Measurements from ENCODE around the gene IL20.
A peak's percentile ranks its signal among the peaks of the same experiment; 100 is the strongest.

Gene IL20

GRCh38 chr1:206882555-206882954 is 17.1 kb downstream of the IL20 start:
- no peak for DNase-seq

GRCh38 chr1:206883160-206883559 is 17.7 kb downstream of the IL20 start:
- no peak for DNase-seq

DNA sequence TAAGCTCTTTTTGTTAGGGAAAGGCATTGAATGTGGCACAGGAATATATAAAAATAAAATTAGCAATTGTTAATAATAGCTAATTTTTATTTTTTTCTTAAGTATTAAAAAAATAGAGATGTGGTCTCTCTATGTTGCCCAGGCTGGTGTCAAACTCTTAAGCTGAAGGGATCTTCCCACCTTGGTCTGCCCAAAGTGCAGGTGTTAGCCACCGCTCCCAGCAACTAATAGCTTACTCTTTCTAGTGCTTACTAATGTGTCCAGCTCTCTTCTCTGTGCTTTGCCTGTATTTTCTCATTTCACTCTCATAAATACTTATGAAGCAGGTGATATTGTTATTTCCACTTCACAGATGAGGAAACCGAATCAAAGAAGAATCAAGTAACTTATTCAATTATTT is 18.5 kb downstream of the IL20 start:
- DNase-seq: no peak

DNA sequence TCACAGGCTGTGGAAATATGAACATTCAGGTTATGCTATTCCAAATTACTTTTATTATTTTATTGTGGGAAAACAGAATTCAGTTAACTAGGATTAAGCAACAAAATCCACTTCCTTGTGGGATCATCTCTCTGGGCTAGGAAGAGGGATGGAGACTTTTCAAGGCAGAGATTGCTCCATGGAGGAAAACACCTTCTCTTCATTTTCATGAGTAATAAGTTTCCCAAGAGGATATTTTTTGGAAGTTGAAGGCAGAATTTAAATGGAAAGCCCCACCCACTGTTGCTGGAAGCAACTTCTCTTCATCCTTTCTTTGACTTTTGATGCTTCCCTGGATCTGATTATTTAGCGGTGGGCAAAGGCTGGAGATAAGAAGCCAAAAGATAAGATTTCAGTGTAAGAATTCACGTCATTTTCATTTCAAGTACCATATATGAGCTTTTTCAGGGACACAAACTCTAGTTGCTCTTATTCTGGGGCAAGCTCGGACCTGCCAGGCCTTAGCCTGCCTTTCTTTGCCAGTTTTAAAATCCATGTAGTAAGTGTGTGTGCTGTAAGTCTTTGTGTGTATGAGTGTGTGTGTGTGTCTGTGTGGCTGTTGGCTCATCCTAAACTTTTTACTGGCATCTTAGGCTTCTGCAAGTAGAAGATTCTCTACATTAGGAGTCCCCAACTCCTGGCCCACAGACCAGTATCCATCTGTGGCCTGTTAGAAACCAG is 20.1 kb downstream of the IL20 start:
- DNase-seq: no peak

- no peak for DNase-seq
Observed at GRCh38 chr1:206886831-206887230, 21.4 kb downstream of the IL20 start.

DNA sequence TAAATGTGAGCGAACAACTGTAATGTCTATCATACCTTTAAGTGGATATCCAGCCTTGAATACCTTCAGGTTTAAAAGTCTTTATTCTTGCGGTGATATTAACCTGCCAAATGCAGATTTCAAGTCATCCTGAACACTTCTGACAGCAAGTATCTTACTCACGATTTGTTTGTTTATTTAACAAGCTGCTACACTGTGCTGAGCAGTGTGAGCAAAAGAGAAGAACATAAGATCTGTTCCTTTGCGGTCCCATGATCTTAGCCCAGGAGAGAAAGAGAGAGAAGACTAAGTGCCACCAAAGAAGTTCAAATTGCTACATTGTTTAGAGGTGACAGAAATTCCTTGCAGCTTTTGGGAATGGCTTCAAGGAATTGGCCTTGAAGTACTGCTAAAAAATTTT is 22.3 kb downstream of the IL20 start:
- no peak for DNase-seq

DNA sequence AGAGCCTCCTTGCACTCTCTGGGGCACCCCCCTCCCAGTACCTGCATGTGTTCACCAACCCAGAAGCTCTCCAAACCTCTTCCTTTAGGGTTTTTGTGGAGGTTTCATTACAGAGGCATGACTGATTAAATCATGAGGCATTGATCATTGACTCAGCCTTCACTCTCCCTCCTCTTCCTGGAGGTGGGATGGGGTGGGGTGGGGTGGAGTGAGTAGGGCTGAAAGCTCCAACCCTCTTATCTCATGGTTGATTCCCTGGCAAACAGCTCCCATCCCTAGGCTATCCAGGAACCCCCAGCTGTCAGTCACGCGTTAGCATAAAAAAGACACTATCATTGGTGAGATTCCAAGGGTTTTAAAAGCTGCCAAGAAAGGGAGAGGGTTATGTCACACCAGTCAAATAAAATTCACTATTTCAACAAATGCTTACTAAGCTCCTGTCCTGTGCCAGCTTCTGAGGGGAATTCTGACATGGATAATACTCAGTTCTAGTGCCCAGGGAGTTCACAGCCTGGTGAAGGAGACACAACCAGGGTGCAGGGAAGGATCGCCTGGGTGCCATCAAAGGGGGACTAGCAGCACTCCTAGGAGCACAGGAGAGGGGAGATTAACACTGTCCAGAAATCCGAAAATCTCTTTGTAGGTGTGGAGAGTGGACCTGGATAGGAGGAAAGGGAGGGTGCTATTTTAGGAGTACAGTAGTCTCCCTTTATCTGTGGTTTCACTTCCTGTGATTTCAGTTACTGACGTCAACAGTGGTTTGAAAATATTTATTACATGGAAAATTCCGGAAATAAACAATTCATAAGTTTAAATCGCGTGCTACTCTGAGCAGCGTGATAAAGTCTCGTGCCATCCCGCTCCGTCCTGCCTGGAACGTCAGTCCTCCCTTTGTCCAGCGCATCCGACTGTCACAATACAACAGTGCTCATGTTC is 25.0 kb downstream of the IL20 start:
- peak; percentile 71 for DNase-seq

DNA sequence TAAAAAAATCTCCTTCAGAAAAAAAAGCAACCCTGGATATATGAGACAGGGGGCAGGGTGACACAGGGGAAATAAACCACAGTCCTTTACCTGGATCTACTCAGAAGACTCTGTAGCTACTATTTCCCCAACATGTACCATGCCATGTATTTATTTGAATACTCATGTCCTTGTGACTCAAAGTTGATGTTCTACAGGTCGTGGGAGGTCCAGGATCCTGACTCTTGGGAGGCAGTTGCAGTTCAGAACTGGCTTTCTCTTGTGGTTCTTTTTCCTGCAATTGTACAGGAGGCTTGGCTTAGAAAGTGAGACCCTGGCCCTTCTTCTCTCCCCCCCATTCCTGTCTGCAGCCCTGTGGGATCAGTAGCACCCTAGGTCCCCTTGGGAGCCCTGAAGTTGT is 26.0 kb downstream of the IL20 start:
- DNase-seq: no peak

DNA sequence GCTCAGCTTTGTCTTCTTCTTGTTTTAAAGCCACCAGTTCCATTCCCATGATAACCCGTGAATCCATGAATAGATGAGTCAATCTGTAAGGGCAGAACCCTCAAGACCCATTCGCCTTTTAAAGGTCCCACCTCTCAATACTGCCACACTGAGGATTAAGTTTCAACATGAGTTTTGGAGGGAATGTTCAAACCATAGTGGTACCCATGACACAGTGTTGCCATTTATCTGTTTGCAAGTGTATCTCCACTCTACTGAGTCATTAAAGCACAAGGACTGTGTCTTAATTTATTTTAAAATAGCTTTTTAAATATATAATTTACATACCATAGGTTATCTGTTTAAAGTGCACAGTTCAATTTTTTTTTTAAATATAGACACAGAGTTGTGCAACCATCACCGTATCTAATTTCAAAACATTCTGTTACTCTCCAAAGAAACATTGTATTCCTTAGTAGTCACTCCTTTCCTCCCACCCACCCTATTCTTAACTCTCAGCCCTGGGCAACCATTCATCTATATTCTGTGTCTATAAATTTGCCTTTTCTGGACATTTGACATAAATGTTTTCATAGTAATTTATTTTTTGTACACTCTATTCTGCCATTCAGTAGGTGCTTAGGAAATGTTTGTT is 27.0 kb downstream of the IL20 start:
- DNase-seq: no peak

GRCh38 chr1:206893380-206893779 is 28.0 kb downstream of the IL20 start:
- no peak for DNase-seq

- no peak for DNase-seq
Observed at GRCh38 chr1:206895325-206895724, 29.9 kb downstream of the IL20 start.

DNA sequence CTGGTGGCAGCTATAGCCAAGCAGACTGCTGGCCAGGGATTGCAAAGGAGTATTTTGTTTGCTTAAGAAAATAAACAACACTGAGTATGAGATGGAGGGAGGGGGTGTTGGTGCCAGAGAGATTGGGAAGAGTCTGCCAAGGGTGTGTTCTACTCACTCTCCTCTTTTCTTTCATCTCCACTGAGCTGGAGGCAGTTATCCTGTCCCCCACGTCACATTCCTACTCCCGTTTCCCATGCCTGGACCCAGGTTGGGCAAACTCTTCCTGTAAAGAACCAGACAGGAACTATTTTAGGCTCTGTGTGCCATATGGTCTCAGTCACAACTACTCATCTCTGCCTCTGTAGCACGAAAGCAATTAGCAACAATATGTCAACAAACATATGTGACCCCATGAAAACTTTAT is 30.4 kb downstream of the IL20 start:
- DNase-seq: no peak

DNA sequence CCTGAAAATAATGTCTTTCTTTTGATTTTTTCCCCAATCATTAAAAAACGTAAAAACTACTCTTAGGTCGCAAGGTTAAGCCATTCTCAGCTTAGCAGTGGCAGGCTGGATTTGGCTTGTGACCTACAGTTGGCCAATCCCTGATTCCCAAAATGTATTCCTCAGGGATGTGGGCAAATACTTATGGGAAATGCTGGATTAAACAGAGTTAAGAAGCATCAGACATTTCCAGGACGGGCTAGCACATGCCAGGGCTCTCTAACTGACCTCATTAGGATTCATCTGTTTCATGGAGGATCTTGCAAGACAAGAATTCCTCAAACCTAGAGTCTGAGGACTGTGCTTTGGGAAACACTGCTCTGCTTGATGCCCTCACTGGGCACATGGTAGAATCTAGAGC is 30.8 kb downstream of the IL20 start:
- DNase-seq: no peak

DNA sequence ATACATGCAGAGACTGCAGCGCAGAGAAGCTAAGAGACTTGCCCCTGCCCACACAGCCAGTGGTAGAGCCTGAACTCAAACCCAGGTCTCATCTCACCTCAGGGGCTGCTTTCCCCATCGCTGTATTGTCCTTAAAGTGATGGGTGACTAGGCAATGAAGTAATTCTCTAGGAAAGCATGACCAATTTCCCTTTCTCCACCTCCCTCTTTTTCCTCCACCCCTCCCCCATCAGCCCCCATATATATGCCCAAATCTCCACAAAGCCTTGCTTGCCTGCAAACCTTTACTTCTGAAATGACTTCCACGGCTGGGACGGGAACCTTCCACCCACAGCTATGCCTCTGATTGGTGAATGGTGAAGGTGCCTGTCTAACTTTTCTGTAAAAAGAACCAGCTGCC is 31.8 kb downstream of the IL20 start, which contains the start of gene IL24:
Gene IL24, plus strand, starts transcription at position 269 of the 400 bp plus-strand sequence. CDS start 390 bp downstream, outside the sequence.
- no peak for DNase-seq

- DNase-seq: no peak
Observed at GRCh38 chr1:206898089-206898914, 32.9 kb downstream of the IL20 start.

DNA sequence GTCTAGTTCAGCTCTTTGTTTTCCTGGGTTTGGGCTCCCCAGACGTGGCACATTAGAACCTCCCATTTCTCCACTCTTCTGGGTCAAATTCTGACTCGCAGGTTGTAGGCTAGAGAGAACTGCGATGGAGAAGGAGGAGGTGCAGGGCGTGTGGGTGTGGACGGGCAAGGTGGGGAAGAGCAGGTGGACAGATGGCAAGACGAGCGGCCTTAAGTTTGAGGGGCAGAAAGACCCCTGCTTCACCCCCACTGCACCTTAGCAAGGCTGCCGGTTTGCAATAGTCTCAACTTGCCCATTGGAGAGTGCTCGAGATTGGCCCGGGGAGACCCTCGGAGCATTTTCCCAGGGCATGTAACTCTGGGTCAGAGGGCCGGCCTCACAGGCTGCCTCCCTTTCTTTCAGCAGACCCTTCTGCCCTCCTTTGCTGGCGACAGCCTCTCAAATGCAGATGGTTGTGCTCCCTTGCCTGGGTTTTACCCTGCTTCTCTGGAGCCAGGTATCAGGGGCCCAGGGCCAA is 33.5 kb downstream of the IL20 start:
- DNase-seq: no peak

- no peak for DNase-seq
Observed at GRCh38 chr1:206899717-206900116, 34.3 kb downstream of the IL20 start.

GRCh38 chr1:206900149-206900548 is 34.7 kb downstream of the IL20 start:
- DNase-seq: no peak

GRCh38 chr1:206901944-206902343 is 36.5 kb downstream of the IL20 start:
- DNase-seq: no peak

- no peak for DNase-seq
Observed at GRCh38 chr1:206902702-206903101, 37.3 kb downstream of the IL20 start.

GRCh38 chr1:206903687-206904086 is 38.3 kb downstream of the IL20 start:
- DNase-seq: no peak

DNA sequence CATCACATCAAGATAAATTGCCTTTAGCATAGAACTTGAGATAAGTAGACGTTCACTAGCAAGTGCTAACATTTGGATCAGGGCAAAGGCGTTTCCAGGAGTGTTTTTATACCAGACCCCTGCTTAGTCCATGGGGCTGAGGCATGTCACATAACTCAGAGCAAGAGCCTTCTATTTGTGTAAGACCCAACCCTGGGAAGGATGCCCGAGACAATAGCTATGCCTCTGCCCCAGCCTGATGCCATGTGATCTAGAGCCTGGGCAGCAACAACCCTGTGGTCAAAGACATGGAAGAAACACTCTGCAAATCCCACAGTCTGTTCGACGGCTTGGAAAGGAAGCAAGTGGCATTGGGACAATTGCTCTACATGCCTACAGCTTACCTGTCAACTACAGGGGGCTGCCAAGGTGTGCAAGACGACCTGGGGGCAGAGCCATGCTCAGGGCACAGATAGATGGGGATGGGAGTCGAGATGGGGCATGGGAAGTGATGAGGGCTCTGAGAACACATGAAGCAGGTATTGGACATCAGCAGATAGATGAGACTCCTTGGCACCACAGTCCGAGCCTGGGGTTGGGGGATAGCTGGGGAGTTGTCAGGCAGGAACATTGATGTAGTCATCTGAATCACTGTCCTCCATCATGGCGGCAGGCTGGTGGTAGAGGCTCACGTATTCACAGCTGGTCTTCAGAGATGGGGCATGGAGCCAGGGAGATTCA is 39.2 kb downstream of the IL20 start:
- DNase-seq: no peak

All from MV-4-11 (cell line).